ENCODE measurements around the gene EIF2B2.

EIF2B2 gene

GRCh38 chr14:75023108-75023507 is 20.4 kb downstream of the EIF2B2 start:
- no peak for DNase-seq (ENCODE audit: extremely low spot score)
- CTCF ChIA-PET: interaction anchor here (1.0 to 2.0 kb wide), 5 partner anchors 10 to 77 kb away, joined by 3 to 7 read pairs (median 3); partner anchors contain the start of gene ACYP1
- POLR2A ChIA-PET: no interaction called here
- no peak for TF ChIP-seq CTCF (IDR thresholded peaks at IDR 0.05; ENCODE audit: control extremely low read depth, extremely low read depth, low read depth, missing control alignments)

GRCh38 chr14:75025082-75025481 is 22.4 kb downstream of the EIF2B2 start:
- no peak for TF ChIP-seq CTCF (IDR thresholded peaks at IDR 0.05; ENCODE audit: control extremely low read depth, extremely low read depth, low read depth, missing control alignments)
- ChIA-PET CTCF (interaction anchor here (1.2 to 1.9 kb wide), 5 partner anchors 11 to 164 kb away, joined by 3 to 4 read pairs (median 3); no protein-coding TSS in a partner anchor), POLR2A (interaction anchor here (1.0 kb wide), 1 partner anchor 12 kb away, joined by 3 read pairs; no protein-coding TSS in a partner anchor)
- DNase-seq (ENCODE audit: extremely low spot score): no peak

GRCh38 chr14:75025876-75026275 is 23.2 kb downstream of the EIF2B2 start:
- TF ChIP-seq CTCF (IDR thresholded peaks at IDR 0.05; ENCODE audit: control extremely low read depth, extremely low read depth, low read depth, missing control alignments): no peak
- ChIA-PET POLR2A (interaction anchor here (1.0 kb wide), 1 partner anchor 13 kb away, joined by 3 read pairs; no protein-coding TSS in a partner anchor), CTCF (interaction anchor here (1.2 to 1.9 kb wide), 2 partner anchors 12 to 165 kb away, joined by 4 read pairs; no protein-coding TSS in a partner anchor)
- no peak for DNase-seq (ENCODE audit: extremely low spot score)

GRCh38 chr14:75030147-75030546 is 27.4 kb downstream of the EIF2B2 start:
- no peak for DNase-seq (ENCODE audit: extremely low spot score)
- ChIA-PET POLR2A (no interaction called here), CTCF (interaction anchor here (0.7 to 1.6 kb wide), 4 partner anchors 16 to 169 kb away, joined by 3 to 4 read pairs (median 4); no protein-coding TSS in a partner anchor)
- TF ChIP-seq CTCF (IDR thresholded peaks at IDR 0.05; ENCODE audit: control extremely low read depth, extremely low read depth, low read depth, missing control alignments): no peak

GRCh38 chr14:75032939-75033338 is 30.2 kb downstream of the EIF2B2 start:
- POLR2A ChIA-PET: no interaction called here

GRCh38 chr14:75040507-75040906 is 37.8 kb downstream of the EIF2B2 start:
- CTCF ChIA-PET: interaction anchor here (1.2 to 1.5 kb wide), 2 partner anchors 8 to 22 kb away, joined by 3 to 4 read pairs; no protein-coding TSS in a partner anchor
- TF ChIP-seq CTCF (IDR thresholded peaks at IDR 0.05; ENCODE audit: control extremely low read depth, extremely low read depth, low read depth, missing control alignments): no peak
- POLR2A ChIA-PET: no interaction called here
- no peak for DNase-seq (ENCODE audit: extremely low spot score)

More at GRCh38 chr14:75032939-75033338, 30.2 kb downstream of the EIF2B2 start:
- CTCF ChIA-PET: no interaction called here
- DNase-seq (ENCODE audit: extremely low spot score): no peak
- no peak for TF ChIP-seq CTCF (IDR thresholded peaks at IDR 0.05; ENCODE audit: control extremely low read depth, extremely low read depth, low read depth, missing control alignments)
